Suppressor macrophage treated with lipopolysaccharide for 4 hours (primary cell): Measurements from ENCODE around the gene MAD1L1.
"Not testable (repeated sequence)": the region's sequence is repeated elsewhere in the genome, so short reads cannot be mapped to it uniquely, and the experiment has no call there.

ENCODE experiments used
- DNase-seq: peaks from one replicate; pipeline ENCODE4 v3.0.0-alpha.2; 2020

Gene MAD1L1

DNA sequence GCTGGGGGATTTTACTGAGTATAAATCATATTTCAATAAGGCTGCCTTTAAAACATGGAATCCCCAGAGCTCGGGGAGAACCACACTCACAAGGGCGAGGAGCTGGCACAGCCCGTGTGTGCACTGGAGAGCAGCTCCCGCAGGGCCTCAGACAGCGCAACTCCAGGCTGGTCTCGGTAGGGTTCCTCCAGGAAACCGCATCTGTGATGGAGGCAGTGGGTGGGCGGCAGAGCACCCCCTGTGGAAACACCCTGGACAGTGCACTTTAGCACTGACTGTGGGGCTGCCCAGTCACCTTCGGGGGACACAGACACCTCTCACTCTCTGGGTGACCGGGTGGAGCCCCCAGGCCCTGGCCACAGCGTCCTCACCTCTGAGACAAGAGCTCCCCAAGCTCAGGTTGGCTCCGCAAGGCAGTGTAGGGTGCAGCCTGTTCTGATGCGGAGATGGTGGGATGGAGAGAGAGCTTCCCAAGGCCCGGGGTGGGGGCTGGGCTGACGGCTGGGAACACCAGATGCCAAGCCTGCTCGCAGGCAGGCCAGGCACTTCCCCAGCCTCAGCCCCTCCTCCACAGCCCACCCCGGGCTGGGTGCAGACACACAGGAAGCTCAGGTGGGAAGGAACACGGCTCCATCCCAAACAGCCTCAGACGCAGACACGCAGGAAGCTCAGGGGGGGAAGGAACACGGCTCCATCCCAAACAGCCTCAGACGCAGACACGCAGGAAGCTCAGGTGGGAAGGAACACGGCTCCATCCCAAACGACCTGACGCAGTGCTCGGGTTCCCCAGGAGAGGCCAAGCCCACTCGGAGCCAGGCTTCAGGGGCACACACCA, 224.4 kb downstream of the MAD1L1 start:
- DNase-seq = no peak

DNA sequence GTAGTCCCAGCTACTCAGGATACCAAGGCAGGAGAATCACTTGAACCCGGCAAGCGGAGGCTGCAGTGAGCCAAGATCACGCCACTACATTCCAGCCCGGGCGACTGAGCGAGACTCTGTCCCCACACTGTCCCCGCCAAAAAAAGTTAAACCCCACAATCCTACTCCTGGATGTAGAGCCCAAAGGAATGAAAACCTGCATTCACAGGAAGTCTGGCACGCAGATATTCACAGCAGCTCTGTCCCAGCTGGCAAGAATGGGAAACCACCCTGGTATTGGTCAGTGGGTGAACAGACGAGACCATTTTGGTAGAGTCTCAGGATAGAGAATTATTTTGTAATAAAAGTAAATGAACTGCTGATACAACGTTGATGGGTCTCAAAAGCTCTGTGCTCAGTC, 225.2 kb downstream of the MAD1L1 start:
- DNase-seq = no peak

DNA sequence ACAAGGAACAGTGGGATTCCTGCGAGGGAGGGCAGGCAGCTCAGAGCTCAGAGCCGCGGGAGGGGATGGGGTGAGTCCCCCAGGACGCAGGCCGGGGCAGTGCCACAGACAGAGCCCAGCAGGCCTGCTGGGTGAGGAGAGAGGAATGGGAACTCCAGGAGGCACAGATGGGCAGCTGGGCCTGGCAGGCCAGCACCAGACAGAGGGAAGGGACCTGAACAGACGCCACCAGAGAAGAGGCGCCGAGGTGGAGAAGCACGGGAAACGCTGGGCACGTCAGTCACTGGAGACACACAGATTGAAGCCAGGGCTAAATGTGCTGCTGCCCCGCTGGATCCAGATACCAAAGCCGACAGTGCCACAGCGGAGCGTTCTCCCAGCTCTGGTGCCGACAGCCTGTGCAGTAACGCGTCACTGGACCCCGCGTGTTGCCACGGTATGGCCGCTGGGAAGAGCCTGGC, 225.8 kb downstream of the MAD1L1 start:
- no peak for DNase-seq

DNA sequence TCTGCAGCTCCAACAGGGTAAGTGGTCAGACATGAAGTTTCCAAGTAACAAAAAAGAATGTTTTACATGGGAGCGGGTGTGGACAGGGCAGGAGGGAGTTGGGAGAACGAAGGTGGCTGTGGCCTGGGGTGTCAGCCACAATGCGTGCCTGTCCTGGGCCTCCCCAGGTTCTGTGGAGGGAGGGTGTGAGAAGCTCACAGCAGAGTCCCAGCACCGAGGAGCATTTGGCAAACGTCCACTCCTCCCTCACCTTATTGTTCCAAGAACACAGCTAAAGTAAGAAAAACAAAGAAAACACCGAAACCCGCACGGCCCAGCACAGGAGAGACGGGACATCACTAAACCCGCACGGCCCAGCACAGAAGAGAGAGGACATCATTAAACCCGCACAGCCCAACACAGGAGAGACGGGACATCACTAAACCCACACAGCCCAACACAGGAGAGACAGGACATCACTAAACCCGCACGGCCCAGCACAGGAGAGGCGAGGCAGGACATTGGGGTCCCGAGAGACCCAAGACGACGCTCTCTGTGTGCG, 226.4 kb downstream of the MAD1L1 start:
- no peak for DNase-seq

DNA sequence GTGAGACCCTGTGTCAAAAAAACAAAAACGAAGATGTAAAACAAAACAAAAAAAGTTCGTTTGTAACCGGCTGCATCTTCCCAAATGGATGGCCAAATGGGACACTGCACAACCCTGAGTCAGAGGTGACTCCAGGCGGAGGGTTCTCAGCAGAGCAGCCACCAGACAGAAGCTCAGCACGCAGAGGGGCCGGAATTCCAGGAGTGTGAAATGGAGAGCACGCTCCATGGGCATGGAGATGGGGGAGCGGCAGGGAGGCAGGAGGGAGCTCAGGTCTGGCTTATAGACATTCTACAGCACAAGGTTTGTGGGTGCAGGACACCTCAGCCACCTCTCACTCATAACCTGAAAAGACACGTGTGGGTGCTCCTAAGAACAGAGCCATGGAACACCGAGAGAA, 227.0 kb downstream of the MAD1L1 start:
- no peak for DNase-seq

DNA sequence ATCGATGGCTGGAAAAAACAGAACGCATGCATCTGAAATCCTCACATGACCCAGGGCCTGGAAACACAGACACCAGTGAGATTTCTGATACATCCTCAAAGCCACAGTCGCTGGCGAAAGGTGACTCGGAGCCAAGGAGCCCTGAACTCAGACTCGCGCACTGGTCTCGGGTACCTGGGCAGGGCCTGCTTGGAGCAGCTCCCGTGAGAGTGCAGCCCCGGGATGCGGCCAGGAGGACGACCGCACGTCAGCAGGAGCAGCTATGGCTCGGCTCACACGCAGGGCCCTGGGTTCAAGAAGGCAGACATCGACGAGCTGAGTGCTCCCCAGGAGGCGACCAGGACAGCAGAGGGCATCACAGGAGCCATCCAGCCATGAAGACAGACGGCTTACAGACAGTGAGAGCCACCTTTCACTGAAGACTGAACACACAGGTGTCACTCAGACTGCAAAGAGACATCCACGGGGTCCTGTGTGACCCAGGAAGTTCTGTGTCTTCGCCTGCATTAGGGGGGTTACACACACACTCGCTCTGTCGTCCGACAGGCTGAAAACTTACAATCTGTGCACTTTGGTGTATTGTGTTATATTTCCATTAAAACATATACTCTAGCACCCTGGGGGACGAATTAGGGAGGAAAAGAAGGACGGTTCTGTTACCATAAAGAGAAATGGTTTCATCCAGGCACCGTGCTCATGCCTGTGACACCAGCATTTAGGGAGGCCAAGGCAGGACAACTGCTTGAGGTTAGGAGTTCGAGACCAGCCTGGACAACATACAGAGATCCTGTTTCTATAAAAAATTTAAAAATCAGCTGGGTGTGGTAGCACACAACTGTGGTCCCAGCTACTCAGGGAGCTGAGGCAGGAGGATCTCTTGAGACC, 227.7 kb downstream of the MAD1L1 start:
- DNase-seq = no peak

DNA sequence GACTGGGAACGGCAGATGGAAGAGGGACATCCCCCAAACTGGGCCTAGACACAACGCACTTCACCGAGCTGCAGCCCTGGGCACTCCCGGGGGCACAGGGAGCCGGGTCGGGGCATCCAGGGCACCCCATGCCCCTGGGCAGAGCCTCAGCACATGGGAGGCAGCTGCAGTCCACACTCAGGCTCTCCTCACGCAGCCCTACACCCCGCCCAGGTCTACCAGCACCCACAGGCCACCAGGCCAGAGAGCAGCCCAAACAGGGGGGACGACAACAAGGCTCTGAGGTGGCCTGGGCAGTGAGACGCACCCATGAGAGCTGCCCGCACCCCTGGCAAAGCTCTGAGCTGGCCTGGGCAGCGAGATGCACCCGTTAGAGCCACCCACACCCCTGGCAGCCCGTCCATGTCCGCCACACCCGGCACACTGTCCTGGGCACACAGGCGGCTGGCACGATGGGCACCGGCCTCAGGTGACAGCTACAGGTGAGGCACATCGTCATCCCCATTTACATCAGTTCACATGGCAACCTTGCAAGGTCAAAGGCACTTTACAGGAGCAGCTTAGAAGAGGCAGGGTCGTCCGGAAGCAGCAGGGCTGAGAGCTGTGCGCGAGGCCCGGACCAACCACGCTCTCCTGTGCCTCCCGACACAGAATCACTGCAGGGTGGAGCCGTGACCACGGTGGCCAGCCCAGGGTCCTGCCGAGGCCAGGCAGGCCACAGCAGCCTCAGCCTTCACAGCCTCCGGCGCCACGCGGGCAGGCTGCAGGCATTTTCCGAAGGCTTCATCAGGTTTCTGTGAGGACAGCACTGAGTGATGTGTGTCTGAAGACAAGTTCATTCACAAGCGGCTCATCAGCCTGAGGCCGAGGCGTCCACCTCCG, 228.6 kb downstream of the MAD1L1 start:
- DNase-seq = no peak

DNA sequence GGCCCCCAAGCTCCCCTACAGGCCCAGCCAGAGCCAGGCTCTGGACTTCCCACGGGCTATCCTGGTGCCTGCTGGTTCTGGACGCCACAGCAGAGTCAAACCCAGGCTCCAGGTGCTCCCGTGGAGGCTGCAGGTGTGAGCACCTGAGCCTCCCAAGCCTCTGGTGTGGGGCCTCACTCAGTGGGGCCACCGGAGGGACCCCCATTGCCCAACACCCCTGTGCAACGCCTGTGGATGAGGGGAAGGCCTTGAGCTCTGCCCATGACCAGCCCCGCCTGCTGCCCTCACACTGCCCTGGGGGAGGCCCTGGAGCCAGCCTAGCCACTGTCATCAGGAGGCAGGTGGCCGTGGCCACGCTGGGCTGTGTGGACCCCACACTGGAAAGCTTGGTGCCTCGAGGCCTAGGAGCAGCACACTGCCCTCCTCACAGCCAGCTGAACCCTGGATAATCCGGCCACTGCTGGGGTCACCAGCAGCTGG, 229.3 kb downstream of the MAD1L1 start:
- no peak for DNase-seq

DNA sequence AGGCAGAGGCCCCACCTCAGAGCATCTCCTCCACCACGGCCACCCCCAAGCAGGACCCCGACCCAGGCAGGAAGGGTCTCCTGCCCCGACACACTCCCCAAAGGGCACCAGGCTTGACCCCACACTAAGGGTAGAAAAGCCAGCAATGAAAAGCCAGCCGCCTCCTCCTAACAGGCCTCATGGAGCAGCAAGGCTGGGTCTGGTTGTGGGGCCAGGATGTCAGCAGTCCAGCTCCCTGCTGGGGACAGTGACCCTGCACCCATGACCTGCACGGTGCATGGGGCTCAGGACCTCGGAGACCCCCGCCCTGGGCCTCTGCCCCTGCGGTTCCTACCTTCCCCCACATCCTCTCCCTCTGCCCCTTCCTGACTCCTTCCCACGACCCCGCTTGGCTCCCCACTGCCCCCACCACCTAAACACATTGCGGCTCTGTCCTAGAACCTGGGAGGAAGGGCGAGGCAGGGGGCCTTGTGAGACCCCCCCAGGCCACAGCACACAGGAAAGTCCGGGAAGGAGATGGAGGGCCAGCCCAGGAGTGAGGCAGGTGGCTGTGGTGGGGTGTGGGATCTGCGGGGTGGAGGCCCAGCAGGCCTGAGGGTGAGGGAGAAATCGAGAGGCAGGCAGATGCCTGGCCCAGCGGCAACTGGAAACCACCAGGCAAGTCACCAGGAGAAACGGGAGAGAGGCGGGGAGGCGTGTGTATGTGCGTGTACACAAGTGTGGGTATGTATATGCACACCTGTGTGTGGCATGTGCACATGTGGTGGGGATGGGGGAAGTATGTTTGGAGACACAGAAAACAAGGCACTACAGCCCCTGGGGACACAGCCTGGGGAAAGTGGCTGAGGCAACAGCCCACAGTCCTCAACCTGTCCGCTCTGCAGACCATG, 229.9 kb downstream of the MAD1L1 start:
- DNase-seq = no peak

DNA sequence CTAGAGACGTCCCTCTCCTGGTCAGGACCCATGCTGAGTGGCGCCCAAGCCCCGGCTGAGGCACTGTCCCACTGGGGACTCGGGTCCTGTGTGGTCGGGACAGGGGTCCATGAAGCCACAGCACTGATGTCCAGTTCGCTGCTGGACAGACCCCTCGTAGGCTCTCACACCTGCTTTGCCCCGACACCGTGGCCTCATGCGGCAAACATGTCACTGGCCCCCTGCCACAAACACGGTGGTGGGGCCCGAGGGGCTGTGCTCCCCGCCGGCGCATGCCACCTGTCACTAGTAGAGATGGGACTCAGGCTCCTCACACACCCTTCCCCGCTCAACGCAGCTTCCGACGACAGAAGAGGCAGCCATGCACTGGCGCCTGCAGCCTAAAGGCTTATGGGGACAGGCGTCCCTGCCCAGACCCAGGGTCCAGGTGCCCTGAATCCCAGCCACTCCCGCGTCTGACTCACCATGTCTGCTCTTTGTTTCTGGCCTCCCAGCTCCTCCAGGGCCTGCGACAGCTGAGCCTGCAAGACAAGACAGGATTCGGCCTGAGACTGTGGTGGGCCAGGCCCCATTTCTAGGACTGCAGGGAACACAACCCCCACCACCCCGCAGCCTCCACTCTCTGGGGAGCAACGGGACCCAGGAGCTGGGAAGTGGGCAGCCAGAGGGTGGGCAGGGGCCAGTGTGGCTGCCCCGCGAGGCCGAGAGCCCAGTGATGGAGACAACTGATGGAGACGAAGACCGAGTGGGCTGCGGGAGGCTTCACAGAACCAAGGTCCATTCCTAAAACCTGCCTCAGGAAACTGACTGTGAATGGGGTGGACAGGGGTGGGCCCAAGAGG, 230.9 kb downstream of the MAD1L1 start:
- DNase-seq = no peak

DNA sequence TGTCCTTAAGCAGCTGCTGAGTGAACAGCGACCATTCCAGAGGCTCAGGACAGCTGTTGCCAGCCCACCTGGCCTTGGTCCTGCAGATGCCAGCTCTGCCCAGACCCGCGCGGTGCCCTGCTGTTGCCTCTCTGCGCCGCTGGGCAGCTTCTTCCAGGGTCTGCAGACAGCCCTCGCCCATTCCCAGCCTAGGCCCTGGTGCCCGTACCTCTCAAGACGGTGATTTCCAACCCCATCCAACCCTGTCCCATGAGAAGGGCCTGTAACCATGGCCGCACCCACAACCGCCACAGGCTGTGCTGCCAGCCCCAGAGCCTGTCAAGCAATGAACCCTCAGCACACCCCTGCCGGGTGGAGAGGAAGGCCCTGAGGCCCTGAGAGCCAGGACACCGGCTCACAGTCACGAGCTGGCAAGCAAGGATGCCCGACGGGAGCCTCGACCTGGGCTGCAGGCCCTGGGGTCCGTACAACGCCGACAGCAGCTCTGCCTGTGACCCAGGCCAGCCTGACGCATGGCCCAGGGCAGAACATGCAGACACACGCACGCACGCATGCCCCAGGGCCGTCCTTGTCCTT, 231.9 kb downstream of the MAD1L1 start:
- DNase-seq = no peak

DNA sequence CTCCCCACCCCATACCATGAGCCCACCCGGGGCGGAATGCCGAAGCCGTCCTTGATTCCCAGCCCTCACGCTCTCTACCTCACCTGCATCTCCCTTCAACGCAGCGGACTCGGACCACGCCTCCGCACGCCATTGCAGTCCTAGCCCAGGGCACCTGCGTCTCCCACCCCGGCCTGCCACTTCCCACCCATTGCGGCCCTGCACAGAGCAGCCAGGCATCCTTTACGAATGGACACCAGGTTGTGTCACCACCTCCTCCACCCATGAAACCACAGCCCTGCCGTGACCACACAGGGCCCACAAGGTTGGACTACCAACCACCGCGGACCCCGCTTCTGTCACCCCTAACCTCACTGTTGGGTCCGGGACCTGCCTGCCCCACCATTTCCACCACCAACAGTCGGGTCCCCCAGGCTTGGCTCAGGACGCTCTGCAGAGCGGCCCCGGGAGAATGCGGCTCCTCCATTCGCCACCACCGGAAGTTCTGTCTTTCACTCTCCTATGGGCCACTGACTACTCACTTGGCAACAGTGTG, 232.5 kb downstream of the MAD1L1 start:
- no peak for DNase-seq

DNA sequence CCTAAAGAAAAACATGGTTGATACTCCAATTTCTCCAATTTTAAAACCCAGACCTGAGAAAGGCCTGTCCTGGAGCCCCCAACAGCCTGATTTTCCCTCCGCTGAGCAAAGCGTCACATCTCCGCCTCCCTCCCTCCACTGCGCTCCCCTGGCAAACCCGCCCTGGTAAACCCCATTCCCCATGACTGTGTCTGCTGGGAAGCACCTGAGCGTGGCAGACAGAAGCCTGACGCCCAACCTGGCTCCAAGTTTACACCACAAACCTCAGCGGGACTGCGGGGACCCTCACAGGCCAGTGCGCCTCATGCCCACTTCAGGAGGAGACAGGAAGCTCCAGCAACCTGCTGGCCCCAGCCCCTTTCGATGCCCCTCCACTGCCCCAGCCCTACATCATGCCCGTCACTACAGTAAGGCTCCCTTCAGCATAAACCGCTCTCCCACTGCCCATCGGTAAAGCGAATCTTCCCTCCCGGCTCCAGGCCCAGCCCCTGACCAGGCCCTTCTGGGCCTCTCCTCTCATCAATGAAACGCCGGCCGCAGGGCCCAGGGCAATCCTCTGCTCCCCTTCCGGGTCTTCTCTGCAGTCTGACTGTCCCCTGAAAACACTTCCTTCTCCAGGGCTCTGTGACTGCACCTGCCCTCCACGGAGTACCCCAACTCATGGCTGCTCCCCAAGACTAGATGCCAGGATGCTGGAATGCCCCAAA, 233.3 kb downstream of the MAD1L1 start:
- no peak for DNase-seq

DNA sequence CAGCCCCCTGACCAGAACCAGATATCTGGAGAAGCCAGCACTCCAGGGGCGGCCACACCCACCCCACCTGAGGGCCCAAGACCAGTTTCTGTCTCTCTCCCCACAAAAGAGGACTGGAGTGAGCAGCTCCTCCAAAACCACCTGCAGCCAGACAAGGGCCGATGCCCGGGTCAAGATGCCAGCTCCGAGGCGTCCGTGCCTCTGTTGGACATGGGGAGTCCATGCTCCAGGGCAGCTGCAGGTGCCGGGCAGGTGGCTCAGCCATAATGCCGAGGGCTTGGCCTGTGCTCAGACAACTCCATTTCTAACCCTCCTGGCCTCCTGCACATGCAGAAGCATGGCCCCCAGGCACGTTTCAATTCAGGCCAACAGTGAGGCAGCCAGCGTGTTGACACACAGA, 234.6 kb downstream of the MAD1L1 start:
- no peak for DNase-seq

DNA sequence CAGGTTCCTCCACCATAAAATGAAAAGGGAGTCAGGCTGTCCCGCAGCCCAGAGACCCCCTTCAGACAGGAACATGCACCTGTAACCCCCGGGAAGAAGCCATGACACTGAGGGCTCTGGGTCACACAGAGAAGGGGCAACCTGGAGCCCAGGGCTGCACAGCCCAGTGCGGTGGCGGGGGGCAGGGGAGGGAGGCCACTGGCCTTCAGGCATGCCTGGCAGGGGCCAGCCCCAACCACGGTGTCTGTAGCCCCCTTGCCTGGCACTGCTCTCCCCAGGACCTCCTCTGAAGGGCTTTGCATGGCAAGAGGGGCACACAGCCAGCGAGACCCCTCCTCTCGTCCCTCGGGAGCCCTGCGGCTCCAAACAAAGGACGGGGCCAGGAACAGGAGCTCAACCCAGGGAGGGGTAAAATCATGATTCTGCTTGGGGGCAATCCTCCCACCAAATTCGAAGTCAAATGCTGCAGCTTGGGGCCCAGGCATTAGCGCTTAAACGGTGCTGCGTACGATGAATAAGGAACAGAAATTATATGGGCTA, 235.1 kb downstream of the MAD1L1 start:
- no peak for DNase-seq

DNA sequence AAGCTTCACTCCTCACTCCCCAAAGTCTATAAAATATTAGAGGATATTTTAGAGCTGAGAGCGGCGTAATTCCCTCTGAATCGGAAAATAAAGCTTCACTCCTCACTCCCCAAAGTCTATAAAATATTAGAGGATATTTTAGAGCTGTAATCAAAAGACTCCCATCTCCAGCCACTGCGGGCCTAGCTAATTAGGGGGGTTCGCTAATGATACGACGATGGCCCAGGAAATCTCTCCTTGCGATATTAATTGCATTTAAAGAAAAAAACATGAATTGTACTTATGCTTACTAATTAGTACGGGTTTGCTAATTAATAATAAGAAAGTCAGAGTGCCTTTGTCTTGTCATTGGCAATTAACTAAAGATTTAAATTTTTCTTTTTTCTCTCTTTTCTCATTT, 235.9 kb downstream of the MAD1L1 start:
- DNase-seq = no peak

DNA sequence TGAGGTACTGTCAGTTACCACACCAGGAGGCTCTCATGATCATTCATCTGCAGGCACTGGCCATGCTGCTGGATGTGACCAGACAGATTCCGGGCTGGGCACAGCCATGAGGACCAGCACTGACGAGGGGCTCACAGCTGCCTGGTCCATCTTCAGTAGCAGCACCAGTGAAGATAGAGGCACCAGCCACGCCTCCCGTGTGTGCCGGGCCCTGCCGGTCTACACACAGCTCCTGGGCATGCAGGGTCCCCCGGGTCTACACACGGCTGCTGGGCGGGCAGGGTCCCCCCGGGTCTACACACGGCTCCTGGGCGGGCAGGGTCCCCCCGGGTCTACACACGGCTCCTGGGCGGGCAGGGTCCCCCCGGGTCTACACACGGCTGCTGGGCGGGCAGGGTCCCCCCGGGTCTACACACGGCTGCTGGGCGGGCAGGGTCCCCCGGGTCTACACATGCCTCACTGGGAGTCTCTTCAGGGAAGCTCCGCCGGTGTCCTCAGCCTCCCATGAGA, 236.8 kb downstream of the MAD1L1 start:
- not testable (repeated sequence) for DNase-seq

DNA sequence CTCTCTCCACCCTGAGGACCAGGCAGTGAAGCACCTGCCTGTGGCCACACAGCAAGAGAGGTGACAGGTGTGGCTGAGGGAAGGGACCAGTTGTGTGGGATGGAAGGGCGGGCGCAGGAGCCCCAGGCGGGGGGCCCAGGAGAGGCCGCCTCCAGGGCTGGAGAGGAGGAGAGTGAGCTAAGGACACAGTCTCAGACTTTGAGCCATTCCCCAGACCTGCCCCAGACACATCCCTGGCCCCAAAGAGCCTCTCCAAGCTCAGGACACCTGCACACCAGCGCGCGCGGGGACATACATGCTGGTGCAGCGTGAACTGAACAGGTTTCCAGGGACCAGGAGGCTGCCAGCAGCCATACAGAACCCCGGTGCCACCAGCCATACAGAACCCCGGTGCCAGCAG, 237.3 kb downstream of the MAD1L1 start:
- DNase-seq = no peak

DNA sequence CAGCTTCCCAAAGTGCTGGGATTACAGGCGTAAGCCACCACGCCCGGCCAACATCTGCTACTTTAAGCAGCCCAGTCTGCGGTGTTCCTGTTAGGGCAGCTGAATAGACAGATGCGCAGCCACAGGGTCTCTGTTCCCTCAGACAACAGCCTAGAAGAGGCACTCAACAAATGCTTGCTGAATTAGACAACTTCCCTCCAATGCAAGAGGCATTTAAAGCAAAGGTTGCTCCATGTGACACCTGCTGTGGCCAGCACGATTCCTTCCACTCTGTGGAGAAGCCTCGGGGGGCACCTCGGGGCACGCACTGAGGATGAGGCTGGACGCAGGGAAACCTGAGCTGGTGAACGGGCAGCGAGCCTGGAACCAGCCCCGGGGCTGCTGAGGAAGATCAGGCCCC, 237.8 kb downstream of the MAD1L1 start:
- no peak for DNase-seq
